Esophagus muscularis mucosa (tissue), 4 donors: ENCODE results near the gene KIF26B.
"Not testable (repeated sequence)": the region's sequence is repeated elsewhere in the genome, so short reads cannot be mapped to it uniquely, and the experiment has no call there.

Experiments used
- EP300 ChIP-seq: sonication (generic); formaldehyde crosslinking; IDR thresholded peaks from one replicate; pipeline ENCODE4 v1.6.1; 2017; ENCODE audit warnings: antibody characterized with exemption
- POLR2A ChIP-seq: fragments of 450-650 bp; IDR thresholded peaks from one replicate; pipeline ENCODE4 v1.6.1; 2017; ENCODE audit warnings: antibody characterized with exemption, moderate library complexity, mild to moderate bottlenecking, low read depth
- POLR2AphosphoS5 ChIP-seq, 2 donors: sonication (generic); formaldehyde crosslinking; IDR thresholded peaks; one replicate each; pipeline ENCODE4 v1.6.1; 2017; ENCODE audit warnings: antibody characterized with exemption in 2 of 2
- TF ChIP-seq, protein P1 (sequence below), 3 experiments: fragments of 200-600 bp in 2 of 3; fragments of 450-650 bp in 1 of 3; sonication (generic) in 2 of 3; IDR thresholded peaks; one replicate each; pipeline ENCODE4 v1.5.1; 2017 to 2019; ENCODE audit warnings: antibody characterized with exemption in 3 of 3, mild to moderate bottlenecking in 2 of 3, moderate library complexity in 1 of 3

DNA sequence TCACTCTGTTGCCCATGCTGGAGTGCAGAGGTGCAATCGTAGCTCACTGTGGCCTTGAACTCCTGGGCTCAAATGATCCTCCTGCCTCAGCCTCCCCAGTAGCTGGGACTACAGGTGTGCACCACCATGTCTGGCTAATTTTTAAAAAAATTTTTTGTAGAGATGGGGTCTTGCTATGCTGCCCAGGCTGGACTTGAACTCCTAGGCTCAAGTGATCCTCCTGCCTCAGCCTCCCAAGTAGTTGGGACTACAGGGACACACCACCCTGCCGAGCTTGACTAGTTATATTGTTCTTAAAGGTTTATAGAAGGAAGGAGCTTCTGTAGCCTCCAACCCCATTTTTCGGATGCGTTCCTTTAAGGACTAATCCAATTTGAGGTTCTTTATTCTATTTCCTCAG, 248.2 kb downstream of the KIF26B start:
- not testable (repeated sequence) for TF ChIP-seq POLR2A; EP300; POLR2AphosphoS5 (IDR thresholded peaks at IDR 0.05)
- TF ChIP-seq, protein P1, sequence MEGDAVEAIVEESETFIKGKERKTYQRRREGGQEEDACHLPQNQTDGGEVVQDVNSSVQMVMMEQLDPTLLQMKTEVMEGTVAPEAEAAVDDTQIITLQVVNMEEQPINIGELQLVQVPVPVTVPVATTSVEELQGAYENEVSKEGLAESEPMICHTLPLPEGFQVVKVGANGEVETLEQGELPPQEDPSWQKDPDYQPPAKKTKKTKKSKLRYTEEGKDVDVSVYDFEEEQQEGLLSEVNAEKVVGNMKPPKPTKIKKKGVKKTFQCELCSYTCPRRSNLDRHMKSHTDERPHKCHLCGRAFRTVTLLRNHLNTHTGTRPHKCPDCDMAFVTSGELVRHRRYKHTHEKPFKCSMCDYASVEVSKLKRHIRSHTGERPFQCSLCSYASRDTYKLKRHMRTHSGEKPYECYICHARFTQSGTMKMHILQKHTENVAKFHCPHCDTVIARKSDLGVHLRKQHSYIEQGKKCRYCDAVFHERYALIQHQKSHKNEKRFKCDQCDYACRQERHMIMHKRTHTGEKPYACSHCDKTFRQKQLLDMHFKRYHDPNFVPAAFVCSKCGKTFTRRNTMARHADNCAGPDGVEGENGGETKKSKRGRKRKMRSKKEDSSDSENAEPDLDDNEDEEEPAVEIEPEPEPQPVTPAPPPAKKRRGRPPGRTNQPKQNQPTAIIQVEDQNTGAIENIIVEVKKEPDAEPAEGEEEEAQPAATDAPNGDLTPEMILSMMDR (IDR thresholded peaks at IDR 0.05), result not testable (repeated sequence)
